GM23248 (cell line): ENCODE data around the gene TPK1.

ENCODE experiments used
- EZH2 ChIP-seq: fragments of 200-600 bp; sonication (generic); IDR thresholded peaks from 2 replicates; pipeline ENCODE4 v1.6.1; 2018; ENCODE audit warnings: antibody characterized with exemption, mild to moderate bottlenecking; ENCODE audit not compliant: insufficient read depth, poor library complexity, severe bottlenecking
- EZH2phosphoT487 ChIP-seq: fragments of 200-600 bp; sonication (generic); IDR thresholded peaks from 2 replicates; pipeline ENCODE4 v1.6.1; 2018; ENCODE audit warnings: antibody characterized with exemption, moderate library complexity, mild to moderate bottlenecking, low read depth; ENCODE audit not compliant: insufficient read depth

- TF ChIP-seq EZH2phosphoT487, result no peak
- no peak for TF ChIP-seq EZH2
These were observed 270.3 kb downstream of the TPK1 start for GRCh38 chr7:144565586-144565985.
